Loucy (cell line): ENCODE data around the gene ZSCAN25.

Experiments used
- H2AFZ ChIP-seq: fragments of 200-600 bp; sonication (generic); 2 replicates; pipeline ENCODE4 v1.6.0; 2016; ENCODE audit warnings: antibody characterized with exemption, mild to moderate bottlenecking, low read length, moderate library complexity
- H3F3A ChIP-seq: fragments of 200-600 bp; 2 replicates; pipeline ENCODE4 v1.6.0; 2016; ENCODE audit warnings: antibody characterized with exemption, low read depth, mild to moderate bottlenecking
- H3K27me3 ChIP-seq: fragments of 200-600 bp; sonication (generic); 2 replicates; pipeline ENCODE4 v1.6.1; 2014; ENCODE audit warnings: low read length, mild to moderate bottlenecking; ENCODE audit not compliant: insufficient read depth, poor library complexity, severe bottlenecking
- H3K36me3 ChIP-seq: fragments of 200-600 bp; sonication (generic); 2 replicates; pipeline ENCODE4 v1.6.1; 2016; ENCODE audit warnings: low read length; ENCODE audit not compliant: insufficient read depth
- H3K4me1 ChIP-seq: fragments of 200-600 bp; sonication (generic); 2 replicates; pipeline ENCODE4 v1.5.1; 2014; ENCODE audit warnings: low read length, mild to moderate bottlenecking; ENCODE audit not compliant: insufficient read depth, poor library complexity, severe bottlenecking
- H3K4me2 ChIP-seq: fragments of 200-600 bp; sonication (generic); 2 replicates; pipeline ENCODE4 v1.6.0; 2014; ENCODE audit warnings: antibody characterized with exemption, low read length, low read depth, mild to moderate bottlenecking; ENCODE audit not compliant: poor library complexity, severe bottlenecking
- H3K4me3 ChIP-seq: fragments of 200-600 bp; sonication (generic); 2 replicates; pipeline ENCODE4 v1.5.1; 2014; ENCODE audit warnings: low read length, mild to moderate bottlenecking, mixed read lengths; ENCODE audit not compliant: poor library complexity, severe bottlenecking
- H3K79me2 ChIP-seq: fragments of 200-600 bp; sonication (generic); 2 replicates; pipeline ENCODE4 v1.6.1; 2014; ENCODE audit warnings: low read length; ENCODE audit not compliant: insufficient read depth
- H3K9ac ChIP-seq: fragments of 200-600 bp; sonication (generic); 2 replicates; pipeline ENCODE4 v1.6.0; 2014; ENCODE audit warnings: mild to moderate bottlenecking, low read depth, low read length, moderate library complexity; ENCODE audit not compliant: poor library complexity, severe bottlenecking
- H3K9me2 ChIP-seq: fragments of 200-600 bp; sonication (generic); replicated peaks from 2 replicates; pipeline ENCODE4 v1.6.1; 2016; ENCODE audit warnings: low read depth, low read length, mixed read lengths
- H3K9me3 ChIP-seq: fragments of 200-600 bp; sonication (generic); 2 replicates; pipeline ENCODE4 v1.6.1; 2014; ENCODE audit warnings: mild to moderate bottlenecking, antibody characterized with exemption, low read length, low read depth; ENCODE audit not compliant: insufficient read depth
- H4K20me1 ChIP-seq: fragments of 200-600 bp; sonication (generic); 2 replicates; pipeline ENCODE4 v1.6.0; 2014; ENCODE audit warnings: antibody characterized with exemption, low read length, mild to moderate bottlenecking; ENCODE audit not compliant: insufficient read depth, poor library complexity, severe bottlenecking
- CTCF ChIP-seq: fragments of 200-600 bp; sonication (generic); conservative IDR thresholded peaks from 2 replicates; pipeline ENCODE4 v1.5.1; 2014; ENCODE audit warnings: mild to moderate bottlenecking, antibody characterized with exemption, low read length
- EZH2phosphoT487 ChIP-seq: fragments of 200-600 bp; IDR thresholded peaks from 2 replicates; pipeline ENCODE4 v1.6.1; 2018; ENCODE audit warnings: antibody characterized with exemption, mild to moderate bottlenecking, moderate library complexity, borderline replicate concordance

The ZSCAN25 gene

DNA sequence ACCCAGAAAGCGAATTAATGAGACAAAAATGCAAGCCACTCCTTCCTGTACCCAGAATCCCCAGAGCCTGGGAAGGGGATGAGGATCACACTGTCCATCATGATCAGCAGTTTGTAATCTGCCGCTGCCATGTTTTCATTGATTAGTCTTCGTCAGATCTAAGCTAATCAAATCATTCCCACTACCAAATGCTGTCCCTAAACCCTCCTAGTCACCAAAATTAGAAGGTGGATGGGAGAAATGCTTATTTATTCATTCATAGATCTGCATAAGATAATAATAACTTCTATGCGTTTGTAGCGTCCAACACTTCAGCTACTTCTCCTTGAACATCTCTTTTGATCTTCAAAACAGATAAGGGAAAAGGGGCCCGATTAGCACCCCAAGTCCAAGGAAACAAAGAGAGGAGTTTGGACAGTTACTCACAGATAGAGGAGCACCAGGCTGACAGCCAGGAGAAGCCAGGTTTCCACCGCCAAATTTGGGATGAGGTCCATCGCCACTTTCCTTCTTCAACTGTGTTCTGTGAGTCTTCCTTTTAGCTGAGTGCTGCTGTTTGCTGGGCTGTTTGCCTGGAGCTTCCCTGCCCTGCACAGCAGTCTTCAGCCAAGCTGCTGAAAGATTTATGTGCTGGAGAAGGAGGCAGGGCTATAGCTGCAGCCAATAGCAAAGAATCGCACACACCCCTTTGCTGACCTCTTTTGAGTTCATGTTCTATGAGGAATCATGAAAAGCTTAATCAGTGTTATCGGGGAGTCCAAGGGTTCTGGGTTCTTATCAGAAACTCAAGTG is 62.9 kb downstream of the ZSCAN25 start, which contains the start of gene CYP3A5:
Gene CYP3A5 (minus strand): TSS at position 597 of the 792 bp plus-strand sequence. CDS start 100 bp downstream, at position 497.
- no peaks in the 10 kb centered on the region for H3K36me3 ChIP-seq
- no peaks in the 10 kb centered on the region for H3K4me1 ChIP-seq
- no peaks in the 10 kb centered on the region for H4K20me1 ChIP-seq
- peaks cover 5% of the 10 kb centered on the region; the same call in 1 of the 2 replicates for H3F3A ChIP-seq
- H3K4me2 ChIP-seq: no peak within 1 kb of the TSS
- no peak within 1 kb of the TSS for H3K9ac ChIP-seq
- no peak within 1 kb of the TSS for H3K4me3 ChIP-seq
- H2AFZ ChIP-seq: no peak within 1 kb of the TSS
- no peak for TF ChIP-seq CTCF
- no peak for TF ChIP-seq EZH2phosphoT487
- H3K79me2 ChIP-seq: no peaks in the 10 kb centered on the region
- H3K9me3 ChIP-seq: no peaks in the 10 kb centered on the region
- no peaks in the 10 kb centered on the region for H3K27me3 ChIP-seq
- no peaks in the 10 kb centered on the region for H3K9me2 ChIP-seq
